Vagina (tissue), 2 donors: ENCODE results near the gene ADAMTS2.

ENCODE experiments used
- CTCF ChIP-seq, 3 experiments: fragments of 450-650 bp in 2 of 3; fragments of 200-600 bp in 1 of 3; sonication (generic) in 1 of 3; IDR thresholded peaks; one replicate each; pipeline ENCODE4 v1.5.1; 2017 to 2019; ENCODE audit warnings: antibody characterized with exemption in 3 of 3, mild to moderate bottlenecking in 2 of 3, moderate library complexity in 2 of 3
- POLR2A ChIP-seq, 2 donors: fragments of 450-650 bp; IDR thresholded peaks; one replicate each; pipeline ENCODE4 v1.6.1; 2017; ENCODE audit warnings: antibody characterized with exemption in 2 of 2, mild to moderate bottlenecking in 2 of 2, moderate library complexity in 2 of 2
- POLR2AphosphoS5 ChIP-seq, 2 donors: sonication (generic); formaldehyde crosslinking; IDR thresholded peaks; one replicate each; pipeline ENCODE4 v1.9.0; 2017; ENCODE audit warnings: antibody characterized with exemption in 2 of 2, mild to moderate bottlenecking in 2 of 2, low read depth in 1 of 2; ENCODE audit not compliant: insufficient read depth in 1 of 2

- TF ChIP-seq CTCF (IDR thresholded peaks at IDR 0.05) (no peak), POLR2AphosphoS5 (IDR thresholded peaks at IDR 0.05; ENCODE audit: insufficient read depth in 1 of 2, low read depth in 1 of 2) (no peak), POLR2A (IDR thresholded peaks at IDR 0.05) (no peak)
These were observed 173.9 kb downstream of the ADAMTS2 start for GRCh38 chr5:179171251-179171815.
